T-helper 1 cell treated with Interleukin-12 subunit alpha and Interleukin-12 subunit beta and Interleukin-4 antibody, amounts not matched to agents 30 ng/mL and 1 ng/mL, for 36 hours (primary cell): ENCODE data around the gene MAML3. TPM values are rescaled to one million over a fixed set of nuclear protein-coding genes. Genes with fewer than 3 reads are reported as not detected.

ENCODE experiments used
- intact Hi-C: fragments of 100-400 bp; cut with micrococcal nuclease; formaldehyde crosslinking; loops from one replicate; pipeline ENCODE4 v1.15.1; 2024
- total RNA-seq: library from RNA; stranded (reverse); gene quantifications from 2 replicates; pipeline ENCODE4 v1.2.3, GENCODE V29; 2022

MAML3 gene
- total RNA-seq, 1 donor from 2014 or later = 0.83 TPM

GRCh38 chr4:139745111-139745639, 408.8 kb downstream of the MAML3 start:
- intact Hi-C loops = no loop called here

GRCh38 chr4:139744232-139744631, 409.8 kb downstream of the MAML3 start:
- intact Hi-C loops = no loop called here

GRCh38 chr4:139743027-139743426, 411.0 kb downstream of the MAML3 start:
- intact Hi-C loops = no loop called here

GRCh38 chr4:139740531-139741041, 413.4 kb downstream of the MAML3 start:
- intact Hi-C loops = no loop called here

- intact Hi-C loops = no loop called here
These were observed 413.9 kb downstream of the MAML3 start for GRCh38 chr4:139740121-139740520.

GRCh38 chr4:139738846-139739613, 415.0 kb downstream of the MAML3 start:
- intact Hi-C loops = loop anchor here (5.0 kb wide), 1 partner anchor 413 kb away; the partner anchor contains the start of gene MAML3

- intact Hi-C loops = loop anchor here (5.0 kb wide), 1 partner anchor 416 kb away; the partner anchor contains the start of gene MAML3
These were observed 417.3 kb downstream of the MAML3 start for GRCh38 chr4:139736661-139737060.

GRCh38 chr4:139736274-139736660, 417.7 kb downstream of the MAML3 start:
- intact Hi-C loops = loop anchor here (5.0 kb wide), 1 partner anchor 416 kb away; the partner anchor contains the start of gene MAML3

GRCh38 chr4:139735381-139736273, 418.4 kb downstream of the MAML3 start:
- intact Hi-C loops = loop anchor here (1.0 to 5.0 kb wide), 6 partner anchors 81 to 625 kb away; partner anchors contain the start of gene MAML3

GRCh38 chr4:139734875-139735380, 419.1 kb downstream of the MAML3 start:
- intact Hi-C loops = loop anchor here (1.0 to 5.0 kb wide), 6 partner anchors 80 to 626 kb away; partner anchors contain the start of gene MAML3

GRCh38 chr4:139734201-139734874, 419.6 kb downstream of the MAML3 start:
- intact Hi-C loops = loop anchor here (2.0 kb wide), 4 partner anchors 80 to 626 kb away; no protein-coding TSS in a partner anchor

- intact Hi-C loops = no loop called here
These were observed 420.9 kb downstream of the MAML3 start for GRCh38 chr4:139732991-139733570.

GRCh38 chr4:139728840-139729239, 425.1 kb downstream of the MAML3 start:
- intact Hi-C loops = no loop called here

- intact Hi-C loops = no loop called here
These were observed 425.8 kb downstream of the MAML3 start for GRCh38 chr4:139728146-139728545.

GRCh38 chr4:139726615-139727014, 427.4 kb downstream of the MAML3 start:
- intact Hi-C loops = no loop called here

GRCh38 chr4:139725236-139725635, 428.7 kb downstream of the MAML3 start:
- intact Hi-C loops = no loop called here

- intact Hi-C loops = no loop called here
These were observed 432.2 kb downstream of the MAML3 start for GRCh38 chr4:139721789-139722188.

- intact Hi-C loops = no loop called here
These were observed 433.2 kb downstream of the MAML3 start for GRCh38 chr4:139720806-139721205.

GRCh38 chr4:139719381-139720101, 434.4 kb downstream of the MAML3 start:
- intact Hi-C loops = no loop called here
